H1 (cell line): ENCODE results near the gene SPG7. TPM values are rescaled to one million over a fixed set of nuclear protein-coding genes. Genes with fewer than 3 reads are reported as not detected.

Experiments used
- CTCF ChIA-PET: fragments of 300-600 bp; sonication (Branson Sonifier 250); formaldehyde crosslinking; loops from one replicate; lab custom pipeline; 2021; ENCODE audit not compliant: partially characterized antibody; lab: Charles Lee
- POLR2A ChIA-PET: fragments of 300-600 bp; sonication (Branson Sonifier 250); formaldehyde crosslinking; loops from one replicate; lab custom pipeline; 2021; ENCODE audit warnings: inconsistent platforms; ENCODE audit not compliant: partially characterized antibody; lab: Charles Lee
- DNase-seq, 2 experiments: peaks; one replicate each; pipeline versions ENCODE4 v3.0.0 to v3.0.0-alpha.2; 2010 to 2022; ENCODE audit warnings: low spot score in 2 of 2, low read depth in 1 of 2, mixed read lengths in 1 of 2
- FAIRE-seq: peaks from 2 replicates; lab custom pipeline; 2011; peaks lifted over from hg19 to GRCh38; lab: Jason Lieb, UNC
- H2AFZ ChIP-seq: 2 replicates; pipeline ENCODE4 v1.8.1; 2012; ENCODE audit warnings: low read length, inconsistent platforms
- H2AK5ac ChIP-seq: 2 replicates; pipeline ENCODE4 v1.6.1; 2013; ENCODE audit warnings: low read depth, low read length
- H2BK120ac ChIP-seq: replicated peaks from 2 replicates; pipeline ENCODE3; 2013; ENCODE audit warnings: low read depth, low read length, inconsistent platforms
- H2BK12ac ChIP-seq: 2 replicates; pipeline ENCODE4 v1.6.1; 2013; ENCODE audit warnings: low read depth, low read length
- H2BK15ac ChIP-seq: 2 replicates; pipeline ENCODE4 v1.6.1; 2013; ENCODE audit warnings: low read length
- H2BK20ac ChIP-seq: 2 replicates; pipeline ENCODE4 v1.6.1; 2013; ENCODE audit warnings: low read length
- H2BK5ac ChIP-seq: 2 replicates; pipeline ENCODE4 v1.6.1; 2013; ENCODE audit warnings: low read depth, low read length
- H3K14ac ChIP-seq: 2 replicates; pipeline ENCODE4 v1.6.1; 2013; ENCODE audit warnings: inconsistent platforms; ENCODE audit not compliant: insufficient read length
- H3K18ac ChIP-seq: 2 replicates; pipeline ENCODE4 v1.6.1; 2013; ENCODE audit warnings: low read length; ENCODE audit errors: extremely low read depth
- H3K23ac ChIP-seq: 2 replicates; pipeline ENCODE4 v1.6.1; 2013; ENCODE audit warnings: inconsistent platforms; ENCODE audit not compliant: insufficient read length
- H3K23me2 ChIP-seq: 2 replicates; pipeline ENCODE4 v1.6.1; 2013; ENCODE audit warnings: low read depth, low read length
- H3K27ac ChIP-seq: 2 replicates; pipeline ENCODE4 v1.6.1; 2011; ENCODE audit warnings: low read depth, low read length, inconsistent platforms
- H3K27me3 ChIP-seq, 4 experiments: replicated peaks in 1 of 4; 1 replicate in 1 of 4; 2 replicates in 3 of 4; pipeline versions ENCODE4 v1.6.1 to v1.8.1; 2011 to 2013; ENCODE audit warnings: low read length in 3 of 4, mild to moderate bottlenecking in 3 of 4, inconsistent platforms in 2 of 4, mixed read lengths in 2 of 4, moderate library complexity in 1 of 4; ENCODE audit not compliant: control insufficient read depth in 3 of 4, insufficient read depth in 3 of 4; ENCODE audit errors: extremely low read depth in 1 of 4
- H3K36me3 ChIP-seq, 4 experiments: 2 replicates each; pipeline versions ENCODE4 v1.6.1 to v1.8.1; 2011 to 2013; ENCODE audit warnings: mild to moderate bottlenecking in 4 of 4, low read length in 3 of 4, moderate library complexity in 2 of 4, control low read depth in 1 of 4, inconsistent platforms in 1 of 4; ENCODE audit not compliant: insufficient read depth in 4 of 4, control insufficient read depth in 2 of 4
- H3K4ac ChIP-seq: replicated peaks from 2 replicates; pipeline ENCODE3; 2013; ENCODE audit warnings: low read length, low read depth, mixed read lengths, inconsistent platforms; ENCODE audit not compliant: insufficient read length
- H3K4me1 ChIP-seq, 4 experiments: replicated peaks in 1 of 4; 1 replicate in 1 of 4; 2 replicates in 3 of 4; pipeline versions ENCODE4 v1.6.1 to v1.8.1; 2011 to 2013; ENCODE audit warnings: low read length in 3 of 4, inconsistent platforms in 2 of 4, mixed read lengths in 1 of 4; ENCODE audit not compliant: insufficient read depth in 4 of 4, control insufficient read depth in 3 of 4
- H3K4me2 ChIP-seq, 2 experiments: 2 replicates each; pipeline versions ENCODE4 v1.6.1 to v1.8.1; 2011 to 2013; ENCODE audit warnings: low read depth in 2 of 2, low read length in 2 of 2, control low read depth in 1 of 2, inconsistent platforms in 1 of 2, mild to moderate bottlenecking in 1 of 2; ENCODE audit not compliant: insufficient read depth in 1 of 2
- H3K4me3 ChIP-seq, 4 experiments: fragments of 200-600, 300-600 bp in 1 of 4; sonication (generic), shearing (Covaris generic), sonication (Bioruptor Twin) in 1 of 4; 2 replicates each; pipeline versions ENCODE4 v1.5.1 to v1.8.1; 2011 to 2016; ENCODE audit warnings: low read length in 4 of 4, low read depth in 3 of 4, control low read depth in 2 of 4, inconsistent platforms in 2 of 4, mild to moderate bottlenecking in 2 of 4, mixed read lengths in 1 of 4, moderate library complexity in 1 of 4; ENCODE audit not compliant: insufficient read depth in 2 of 4; ENCODE audit errors: extremely low read depth in 1 of 4
- H3K56ac ChIP-seq: replicated peaks from 2 replicates; pipeline ENCODE3; 2013; ENCODE audit warnings: low read depth, mild to moderate bottlenecking, mixed read lengths, low read length, inconsistent platforms; ENCODE audit not compliant: insufficient read length
- H3K79me1 ChIP-seq: 2 replicates; pipeline ENCODE4 v1.6.1; 2013; ENCODE audit warnings: low read depth, low read length, control low read depth
- H3K79me2 ChIP-seq, 2 experiments: 2 replicates each; pipeline versions ENCODE4 v1.6.1 to v1.8.1; 2012 to 2013; ENCODE audit warnings: low read length in 2 of 2, mild to moderate bottlenecking in 2 of 2, inconsistent platforms in 1 of 2; ENCODE audit not compliant: insufficient read depth in 2 of 2, control insufficient read depth in 1 of 2
- H3K9ac ChIP-seq, 4 experiments: replicated peaks in 1 of 4; 1 replicate in 1 of 4; 2 replicates in 3 of 4; pipeline versions ENCODE4 v1.6.1 to v1.8.1; 2011 to 2013; ENCODE audit warnings: low read depth in 3 of 4, low read length in 3 of 4, control low read depth in 2 of 4, mild to moderate bottlenecking in 2 of 4, moderate library complexity in 2 of 4, inconsistent platforms in 1 of 4; ENCODE audit errors: extremely low read depth in 1 of 4
- H3K9me3 ChIP-seq, 2 experiments: 2 replicates each; pipeline versions ENCODE4 v1.6.1 to v1.8.1; 2012 to 2013; ENCODE audit warnings: mild to moderate bottlenecking in 2 of 2, moderate library complexity in 2 of 2, control low read depth in 1 of 2, inconsistent platforms in 1 of 2, low read depth in 1 of 2, low read length in 1 of 2, mixed read lengths in 1 of 2; ENCODE audit not compliant: insufficient read depth in 2 of 2
- H4K20me1 ChIP-seq, 2 experiments: replicated peaks in 1 of 2; 2 replicates each; pipeline versions ENCODE3 to v1.8.1; 2011 to 2013; ENCODE audit warnings: inconsistent platforms in 2 of 2, low read length in 2 of 2, mild to moderate bottlenecking in 1 of 2; ENCODE audit not compliant: insufficient read depth in 2 of 2, control insufficient read depth in 1 of 2
- H4K5ac ChIP-seq: 2 replicates; pipeline ENCODE4 v1.6.1; 2013; ENCODE audit warnings: low read length, low read depth, mixed read lengths, inconsistent platforms; ENCODE audit not compliant: insufficient read length
- H4K8ac ChIP-seq: 2 replicates; pipeline ENCODE4 v1.8.0; 2013; ENCODE audit warnings: mild to moderate bottlenecking, moderate library complexity, low read length, inconsistent platforms; ENCODE audit not compliant: insufficient read depth; ENCODE audit errors: extremely low read depth
- H4K91ac ChIP-seq: replicated peaks from 2 replicates; pipeline ENCODE3; 2013; ENCODE audit warnings: low read length, mixed read lengths, inconsistent platforms; ENCODE audit not compliant: insufficient read length
- BRCA1 ChIP-seq: IDR thresholded peaks from 2 replicates; pipeline ENCODE4 v1.6.1; 2012; ENCODE audit warnings: low read depth, low read length, improper control_type of control experiment
- CBX8 ChIP-seq: fragments of 300-800, 300-1000 bp; sonication (generic); IDR thresholded peaks from 2 replicates; pipeline ENCODE4 v1.7.1; 2016; ENCODE audit warnings: low read depth, low read length, borderline replicate concordance
- CREB1 ChIP-seq: IDR thresholded peaks from 2 replicates; pipeline ENCODE4 v1.6.1; 2012; ENCODE audit warnings: inconsistent platforms
- CTBP2 ChIP-seq: IDR thresholded peaks from 2 replicates; pipeline ENCODE4 v1.7.0; 2011; ENCODE audit warnings: borderline replicate concordance, mild to moderate bottlenecking, moderate library complexity, mixed read lengths, low read length; ENCODE audit not compliant: insufficient read depth, insufficient read length
- E2F6 ChIP-seq: IDR thresholded peaks from 2 replicates; pipeline ENCODE4 v1.6.1; 2012; ENCODE audit warnings: inconsistent platforms
- FOSL1 ChIP-seq: IDR thresholded peaks from 2 replicates; pipeline ENCODE4 v1.6.1; 2011; ENCODE audit warnings: mild to moderate bottlenecking, low read depth, low read length, moderate library complexity; ENCODE audit not compliant: insufficient read depth
- JUN ChIP-seq: IDR thresholded peaks from 2 replicates; pipeline ENCODE4 v1.6.1; 2011; ENCODE audit warnings: low read depth, mild to moderate bottlenecking, improper control_type of control experiment, low read length
- JUND ChIP-seq: IDR thresholded peaks from 2 replicates; pipeline ENCODE4 v1.6.1; 2011; ENCODE audit warnings: mild to moderate bottlenecking, improper control_type of control experiment, low read length
- KDM5A ChIP-seq: fragments of 200-600 bp; IDR thresholded peaks from 2 replicates; pipeline ENCODE4 v1.7.1; 2012; ENCODE audit warnings: mild to moderate bottlenecking, low read length, inconsistent platforms, mixed read lengths
- RXRA ChIP-seq: IDR thresholded peaks from 2 replicates; pipeline ENCODE4 v1.6.1; 2011; ENCODE audit warnings: low read depth, mild to moderate bottlenecking, low read length, moderate library complexity; ENCODE audit not compliant: insufficient read depth
- SRF ChIP-seq: IDR thresholded peaks from 2 replicates; pipeline ENCODE4 v1.6.1; 2011; ENCODE audit warnings: mild to moderate bottlenecking, low read depth, low read length, moderate library complexity
- TAF7 ChIP-seq: optimal IDR thresholded peaks from 2 replicates; pipeline ENCODE3; 2011; ENCODE audit warnings: low read depth, mild to moderate bottlenecking, inconsistent platforms, low read length, moderate library complexity, borderline replicate concordance
- WGBS, 2 experiments: shearing (Covaris generic) in 1 of 2; methylation state at CpG; one replicate each; pipeline versions ENCODE4 v1.1.6 to v1.1.7; 2013 to 2015; ENCODE audit warnings: low lambda C conversion rate in 2 of 2, mixed read lengths in 2 of 2, inconsistent platforms in 1 of 2, low coverage in 1 of 2, missing lambda C conversion rate in 1 of 2; ENCODE audit not compliant: insufficient replicate concordance in 2 of 2, insufficient coverage in 1 of 2, insufficient read length in 1 of 2; ENCODE audit errors: extremely low coverage in 1 of 2, missing lambda C conversion rate in 1 of 2; 5-methylcytosine and 5-hydroxymethylcytosine counted together
- polyA plus RNA-seq, 7 experiments: library from polyadenylated mRNA; depleted of rRNA in 3 of 7; stranded (reverse) in 5 of 7; unstranded in 2 of 7; fragments of >200 nt in 5 of 7; fragments of 200-250 nt in 2 of 7; gene quantifications; 1 replicate in 5 of 7; 2 replicates in 1 of 7; 4 replicates in 1 of 7; pipeline versions ENCODE4 v1.2.1 to v1.2.3, GENCODE V29; 2011 to 2013; ENCODE audit warnings: missing spikeins in 2 of 7, mixed read lengths in 2 of 7
- total RNA-seq: library from RNA; stranded (reverse); fragmentation: NEBNext Ultra II Directional; extraction: Animal tissue kit (Norgen Biotek cat#: 25700); gene quantifications from 2 replicates; pipeline ENCODE4 v1.2.1, GENCODE V29; 2021

SPG7 gene
- total and polyA plus RNA-seq, 2 of the 8 experiments (the other 6 are each of a cell fraction or from before 2014, with no cell fraction given): 72.1 to 113 TPM

GRCh38 chr16:89557690-89558490 is 49.7 kb downstream of the SPG7 start:
- ChIA-PET POLR2A (interaction anchor here (0.8 to 2.2 kb wide), 8 partner anchors 8 to 65 kb away, joined by 3 to 9 read pairs (median 3); no protein-coding TSS in a partner anchor), CTCF (interaction anchor here (0.6 to 2.4 kb wide), 22 partner anchors 8 to 310 kb away, joined by 3 to 15 read pairs (median 4); partner anchors contain the start of gene CPNE7)
- FAIRE-seq (no peak), DNase-seq (no peak)
- no peaks in the 10 kb centered on the region for H3K27me3 ChIP-seq
- H2BK20ac ChIP-seq: no peak overlapping the region
- H3K56ac ChIP-seq: no peak overlapping the region
- H4K8ac ChIP-seq: no peak overlapping the region
- H2AFZ ChIP-seq: no peak overlapping the region
- H3K4ac ChIP-seq: no peak overlapping the region
- no peak overlapping the region for H3K9ac ChIP-seq
- H4K5ac ChIP-seq: no peak overlapping the region
- WGBS, 2 experiments: 88% methylated on average over 19 of the region's 19 CpGs; no CpG with 5 or more reads in 1 of the 2 experiments
- no peak overlapping the region for H2BK12ac ChIP-seq
- H3K4me2 ChIP-seq: no peak overlapping the region
- H3K4me1 ChIP-seq: peaks cover 0 to 11% (median 2%) of the 10 kb centered on the region in 4 experiments; a peak in 4 of 7 replicates
- no peak overlapping the region for H3K18ac ChIP-seq
- peaks cover 11 to 22% of the 10 kb centered on the region in 2 experiments for H3K79me2 ChIP-seq
- H3K4me3 ChIP-seq: no peak overlapping the region
- no peak overlapping the region for H2AK5ac ChIP-seq
- no peak overlapping the region for H2BK120ac ChIP-seq
- no peaks in the 10 kb centered on the region for H3K9me3 ChIP-seq
- H3K23me2 ChIP-seq: peaks cover 8% of the 10 kb centered on the region
- H2BK5ac ChIP-seq: no peak overlapping the region
- no peak overlapping the region for H3K27ac ChIP-seq
- no peak overlapping the region for H4K91ac ChIP-seq
- H3K36me3 ChIP-seq: peaks cover 17 to 42% (median 38%) of the 10 kb centered on the region in 4 experiments
- no peak overlapping the region for H2BK15ac ChIP-seq
- no peak overlapping the region for H3K14ac ChIP-seq
- H3K23ac ChIP-seq: no peak overlapping the region
- peaks cover 15 to 20% of the 10 kb centered on the region in 2 experiments for H4K20me1 ChIP-seq
- peaks cover 3% of the 10 kb centered on the region; the same call in 1 of the 2 replicates for H3K79me1 ChIP-seq
- TF ChIP-seq RXRA (no peak), TAF7 (no peak), BRCA1 (no peak), CTBP2 (no peak), KDM5A (no peak), JUN (no peak), FOSL1 (no peak), E2F6 (no peak), SRF (no peak), CREB1 (no peak), JUND (no peak), CBX8 (no peak)
